Lung (tissue), 12 donors: Measurements from ENCODE around the gene USP12. TPM values are rescaled to one million over a fixed set of nuclear protein-coding genes. Genes with fewer than 3 reads are reported as not detected.
"Not testable (repeated sequence)": the region's sequence is repeated elsewhere in the genome, so short reads cannot be mapped to it uniquely, and the experiment has no call there.

Experiments used
- ATAC-seq: fragments of 200-7000 bp; cut with Tn5 transposase; one replicate; pipeline ENCODE4 v1.9.1; 2020; ENCODE audit warnings: moderate number of reproducible peaks; ENCODE audit not compliant: insufficient read depth, low FRiP score
- DNase-seq, 3 donors: peaks; one replicate each; pipeline ENCODE4 v3.0.0-alpha.2; 2013 to 2017
- H3K27ac ChIP-seq, 2 donors: one replicate each; pipeline ENCODE4 v1.5.1; 2013; ENCODE audit warnings: mild to moderate bottlenecking in 2 of 2, moderate library complexity in 2 of 2, control low read depth in 1 of 2, inconsistent platforms in 1 of 2, low read depth in 1 of 2, low read length in 1 of 2
- H3K27me3 ChIP-seq, 3 donors: one replicate each; pipeline ENCODE4 v1.5.1; 2013; ENCODE audit warnings: low read length in 2 of 3; ENCODE audit not compliant: control insufficient read depth in 3 of 3, insufficient read depth in 3 of 3
- H3K36me3 ChIP-seq, 4 donors: one replicate each; pipeline ENCODE4 v1.5.1; 2013; ENCODE audit warnings: low read length in 4 of 4, mild to moderate bottlenecking in 1 of 4, moderate library complexity in 1 of 4; ENCODE audit not compliant: control insufficient read depth in 4 of 4, insufficient read depth in 4 of 4
- H3K4me1 ChIP-seq, 5 donors: one replicate each; pipeline ENCODE4 v1.5.1; 2013; ENCODE audit warnings: low read length in 5 of 5, mild to moderate bottlenecking in 2 of 5, moderate library complexity in 1 of 5; ENCODE audit not compliant: control insufficient read depth in 5 of 5, insufficient read depth in 5 of 5
- H3K4me3 ChIP-seq: one replicate; pipeline ENCODE4 v1.5.1; 2013; ENCODE audit warnings: mild to moderate bottlenecking, control low read depth, moderate library complexity
- H3K9ac ChIP-seq, 2 donors: one replicate each; pipeline ENCODE4 v1.5.1; 2013; ENCODE audit warnings: low read length in 2 of 2, control low read depth in 1 of 2; ENCODE audit not compliant: insufficient read depth in 1 of 2
- H3K9me3 ChIP-seq, 4 donors: one replicate each; pipeline ENCODE4 v1.5.1; 2013; ENCODE audit warnings: low read length in 3 of 4, mild to moderate bottlenecking in 1 of 4, moderate library complexity in 1 of 4; ENCODE audit not compliant: control insufficient read depth in 4 of 4, insufficient read depth in 3 of 4
- WGBS, 2 donors: extraction: QIAGEN DNeasy Blood & Tissue Kit; methylation state at CpG; one replicate each; pipeline ENCODE4 v1.1.7; 2013; 5-methylcytosine and 5-hydroxymethylcytosine counted together
- polyA plus RNA-seq, 2 donors: library from polyadenylated mRNA; stranded (reverse); fragments of 200-250 nt; gene quantifications; one replicate each; pipeline ENCODE4 v1.2.1, GENCODE V29; 2013
- total RNA-seq, 2 donors: library from RNA; depleted of rRNA in 1 of 2; stranded (reverse); fragments of >200 nt in 1 of 2; gene quantifications; one replicate each; pipeline ENCODE4 v1.2.1, GENCODE V29; 2014 to 2021
- TF ChIP-seq, protein P1 (sequence below): IDR thresholded peaks from 2 replicates; pipeline ENCODE4 v1.5.1; 2012; ENCODE audit warnings: mild to moderate bottlenecking; ENCODE audit errors: control extremely low read depth, extremely low read depth
- donor health status: control.
- donor health status: control.
- donor health status: Bipolar disorder and iron deficiency.
- donor health status: healthy.
- donor health status: DM: yes; HTN: yes; CAD: no.

The USP12 gene
- total and polyA plus RNA-seq, 4 donors: 12.6 to 60.0 (median 19.2) TPM

DNA sequence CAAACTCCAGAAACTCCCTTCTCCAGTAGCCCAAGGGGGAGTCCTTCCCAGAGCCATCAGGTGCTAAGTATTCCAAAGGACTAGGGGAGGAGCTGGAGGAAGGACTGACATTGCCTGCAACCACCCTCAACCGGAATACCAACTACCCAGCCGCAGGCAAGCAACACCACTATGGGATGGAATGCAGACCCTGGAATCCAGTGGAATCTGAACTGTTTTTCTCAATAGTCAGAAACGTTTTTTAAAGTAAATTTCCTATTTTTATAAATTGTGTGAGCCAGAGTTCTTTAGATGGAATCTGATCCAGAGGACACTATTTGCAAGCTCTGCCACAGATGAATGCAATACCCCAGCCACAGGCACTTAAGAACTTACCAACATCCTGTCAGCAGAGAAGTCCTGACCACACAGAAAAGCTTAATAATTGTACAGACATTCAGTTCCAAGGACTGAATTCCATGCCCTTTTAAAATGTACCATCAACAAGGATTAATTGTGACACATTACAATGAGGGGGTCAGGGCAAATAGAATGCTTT is 92.1 kb downstream of the USP12 start:
- peak in 2 of 3 donors; percentile 19 to 35 for DNase-seq
- Histone ChIP-seq H3K36me3 (peaks cover 2 to 13% (median 8%) of the 10 kb centered on the region in 4 donors), H3K9ac (no peak overlapping the region), H3K27ac (peak overlapping the region in 1 of 2 donors; percentile 64), H3K27me3 (no peaks in the 10 kb centered on the region), H3K4me3 (no peak overlapping the region), H3K4me1 (peaks cover 2 to 16% (median 8%) of the 10 kb centered on the region in 5 donors), H3K9me3 (no peaks in the 10 kb centered on the region)
- WGBS, 2 donors: 52 to 66% methylated on average over 3 of the region's 3 CpGs
- ATAC-seq: no peak
- TF ChIP-seq, protein P1, sequence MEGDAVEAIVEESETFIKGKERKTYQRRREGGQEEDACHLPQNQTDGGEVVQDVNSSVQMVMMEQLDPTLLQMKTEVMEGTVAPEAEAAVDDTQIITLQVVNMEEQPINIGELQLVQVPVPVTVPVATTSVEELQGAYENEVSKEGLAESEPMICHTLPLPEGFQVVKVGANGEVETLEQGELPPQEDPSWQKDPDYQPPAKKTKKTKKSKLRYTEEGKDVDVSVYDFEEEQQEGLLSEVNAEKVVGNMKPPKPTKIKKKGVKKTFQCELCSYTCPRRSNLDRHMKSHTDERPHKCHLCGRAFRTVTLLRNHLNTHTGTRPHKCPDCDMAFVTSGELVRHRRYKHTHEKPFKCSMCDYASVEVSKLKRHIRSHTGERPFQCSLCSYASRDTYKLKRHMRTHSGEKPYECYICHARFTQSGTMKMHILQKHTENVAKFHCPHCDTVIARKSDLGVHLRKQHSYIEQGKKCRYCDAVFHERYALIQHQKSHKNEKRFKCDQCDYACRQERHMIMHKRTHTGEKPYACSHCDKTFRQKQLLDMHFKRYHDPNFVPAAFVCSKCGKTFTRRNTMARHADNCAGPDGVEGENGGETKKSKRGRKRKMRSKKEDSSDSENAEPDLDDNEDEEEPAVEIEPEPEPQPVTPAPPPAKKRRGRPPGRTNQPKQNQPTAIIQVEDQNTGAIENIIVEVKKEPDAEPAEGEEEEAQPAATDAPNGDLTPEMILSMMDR: no peak

DNA sequence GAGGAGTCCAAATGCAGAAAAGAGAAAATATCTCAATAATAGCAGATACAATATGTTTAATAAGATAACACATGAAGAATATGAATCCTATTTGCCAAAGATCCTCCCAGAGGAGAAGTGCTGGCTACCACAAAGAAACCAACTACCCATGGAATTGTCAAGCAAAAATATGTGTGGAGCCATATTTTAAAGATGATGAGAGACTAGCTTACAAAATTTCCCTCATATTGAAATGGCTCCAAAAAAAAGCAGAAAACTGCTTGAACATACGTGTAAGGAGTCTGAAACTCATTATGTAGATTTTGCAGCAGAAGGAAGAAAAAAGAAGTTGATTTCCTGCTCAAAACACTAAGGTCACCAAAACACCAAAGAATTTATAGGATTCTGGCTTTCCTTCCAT is 94.2 kb downstream of the USP12 start:
- Histone ChIP-seq H3K4me1 (peaks cover 4 to 16% (median 8%) of the 10 kb centered on the region in 5 donors), H3K4me3 (no peak overlapping the region), H3K9ac (no peak overlapping the region), H3K27me3 (no peaks in the 10 kb centered on the region), H3K36me3 (peaks cover 1 to 18% (median 8%) of the 10 kb centered on the region in 4 donors), H3K9me3 (no peaks in the 10 kb centered on the region), H3K27ac (no peak overlapping the region)
- 73% methylated on average over 1 of the region's 1 CpG for WGBS, 2 donors
- DNase-seq (no peak), ATAC-seq (no peak)
- TF ChIP-seq, protein P1: no peak

DNA sequence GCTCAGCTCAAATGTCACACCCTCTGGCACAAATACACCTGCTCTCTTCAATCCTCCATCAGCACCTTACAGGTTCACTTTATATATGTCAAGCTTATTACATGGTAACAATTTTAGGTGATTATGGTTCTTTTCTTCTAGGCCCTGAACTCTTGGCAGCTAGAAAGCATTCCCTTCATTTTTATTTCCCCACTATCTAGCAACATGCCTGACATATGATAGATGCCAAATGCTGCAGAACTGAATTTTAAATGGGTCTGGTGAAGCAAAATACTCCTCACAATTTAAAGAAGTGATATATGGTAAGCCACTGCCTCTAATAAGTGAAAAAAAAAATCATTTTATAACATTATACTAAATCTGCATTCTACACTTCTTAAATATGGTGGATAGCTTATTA is 95.2 kb downstream of the USP12 start:
- H3K36me3 ChIP-seq: peaks cover 1 to 22% (median 8%) of the 10 kb centered on the region in 4 donors
- no peaks in the 10 kb centered on the region for H3K9me3 ChIP-seq
- no peaks in the 10 kb centered on the region for H3K27me3 ChIP-seq
- TF ChIP-seq, protein P1: no peak
- DNase-seq (peak in 2 of 3 donors; percentile 55 to 57), ATAC-seq (no peak)
- no peak overlapping the region for H3K4me3 ChIP-seq
- peak overlapping the region in 1 of 2 donors; percentile 19 for H3K9ac ChIP-seq
- no peak overlapping the region for H3K27ac ChIP-seq
- peaks cover 4 to 16% (median 8%) of the 10 kb centered on the region in 5 donors for H3K4me1 ChIP-seq

DNA sequence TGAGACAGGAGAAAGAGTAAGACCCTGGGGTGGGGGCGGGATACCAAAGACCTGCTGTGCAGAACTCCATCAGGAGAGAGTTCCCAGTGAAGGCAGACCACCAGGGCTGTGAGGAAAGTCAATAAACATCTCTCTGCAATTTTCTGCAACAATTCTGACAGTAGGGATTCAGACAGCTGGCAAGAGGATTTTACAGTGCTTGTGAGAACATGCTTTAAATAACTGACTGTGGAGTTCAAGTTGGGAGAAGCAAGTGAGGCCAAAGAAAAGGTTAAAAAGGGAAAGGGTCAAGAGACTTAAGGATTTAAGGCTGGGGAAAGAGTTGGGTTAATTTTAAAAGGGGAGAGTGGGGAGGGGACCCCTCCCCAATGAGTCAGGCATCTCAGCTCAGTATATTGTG is 98.4 kb downstream of the USP12 start:
- no peaks in the 10 kb centered on the region for H3K27me3 ChIP-seq
- DNase-seq (no peak), ATAC-seq (no peak)
- TF ChIP-seq, protein P1: no peak
- no peaks in the 10 kb centered on the region for H3K9me3 ChIP-seq
- H3K27ac ChIP-seq: no peak overlapping the region
- H3K36me3 ChIP-seq: peaks cover 2 to 22% (median 10%) of the 10 kb centered on the region in 4 donors
- 90 to 91% methylated on average over 1 of the region's 1 CpG for WGBS, 2 donors
- H3K4me1 ChIP-seq: peaks cover 3 to 16% (median 8%) of the 10 kb centered on the region in 5 donors
- no peak overlapping the region for H3K9ac ChIP-seq
- H3K4me3 ChIP-seq: no peak overlapping the region

DNA sequence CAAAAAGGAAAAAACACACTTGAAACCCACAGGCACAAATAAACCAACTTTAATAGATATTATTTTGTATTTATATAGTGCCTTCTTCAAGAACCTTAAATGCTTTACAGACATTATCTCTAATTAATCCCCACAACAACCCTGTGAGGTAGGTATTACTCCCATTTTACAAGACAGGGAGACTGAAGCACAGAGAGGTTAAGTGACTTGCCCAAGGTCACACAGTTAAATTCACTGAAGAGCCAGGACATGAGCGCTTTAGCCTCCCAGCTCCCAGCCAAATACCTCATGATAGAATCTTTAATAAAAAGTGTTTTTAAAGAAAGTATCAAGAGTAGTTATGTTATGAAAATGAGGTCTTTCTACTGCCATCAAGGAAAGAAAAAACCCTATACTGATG is 105.5 kb downstream of the USP12 start:
- H3K27ac ChIP-seq, ATAC-seq, H3K27me3 ChIP-seq, H3K9ac ChIP-seq, H3K4me1 ChIP-seq, H3K4me3 ChIP-seq, DNase-seq, H3K9me3 ChIP-seq: not testable (repeated sequence)
- peaks cover 0 to 21% (median 10%) of the 10 kb centered on the region in 4 donors for H3K36me3 ChIP-seq
- WGBS, 2 donors: 96 to 100% methylated on average over 1 of the region's 1 CpG
